HG03469 (cell line): ENCODE data around the gene PROM1.

ENCODE experiments used
- ATAC-seq: cut with Tn5 transposase; IDR thresholded peaks from one replicate; pipeline ENCODE4 v1.9.1; 2021; ENCODE audit warnings: mild to moderate bottlenecking, moderate library complexity, moderate number of reproducible peaks; ENCODE audit not compliant: unreplicated experiment

Gene PROM1

DNA sequence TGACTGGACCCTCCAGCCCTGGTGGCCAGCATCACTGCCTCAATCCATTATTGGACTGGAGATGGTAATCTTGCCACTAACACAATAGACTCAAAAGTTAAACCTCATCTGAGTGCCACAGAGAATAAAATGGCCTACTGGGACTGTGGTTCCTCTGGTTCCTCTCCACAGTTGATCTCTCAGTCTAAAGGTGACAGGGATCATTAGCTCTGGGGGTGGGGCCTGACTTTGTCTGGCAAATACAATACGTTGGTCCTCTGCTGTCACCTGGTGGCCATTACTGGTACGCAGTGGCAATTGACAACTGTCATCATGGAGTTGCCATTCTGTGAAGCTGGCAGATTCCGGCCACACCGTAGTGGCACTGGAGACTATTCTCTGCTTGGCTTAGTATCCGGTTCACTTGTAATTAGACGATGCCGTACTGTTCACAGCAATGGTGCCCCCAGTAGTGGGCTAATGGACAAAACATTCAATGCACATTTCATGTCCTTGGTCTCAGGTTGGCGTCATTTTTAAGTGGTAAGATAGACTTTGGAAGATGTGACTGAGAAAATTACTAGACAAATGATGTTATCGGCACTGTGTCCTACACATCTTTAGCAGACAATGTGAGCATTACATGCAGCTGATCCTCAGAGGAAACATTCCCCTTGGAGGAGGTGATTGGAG is 127.5 kb downstream of the PROM1 start:
- peak; percentile 94 for ATAC-seq

DNA sequence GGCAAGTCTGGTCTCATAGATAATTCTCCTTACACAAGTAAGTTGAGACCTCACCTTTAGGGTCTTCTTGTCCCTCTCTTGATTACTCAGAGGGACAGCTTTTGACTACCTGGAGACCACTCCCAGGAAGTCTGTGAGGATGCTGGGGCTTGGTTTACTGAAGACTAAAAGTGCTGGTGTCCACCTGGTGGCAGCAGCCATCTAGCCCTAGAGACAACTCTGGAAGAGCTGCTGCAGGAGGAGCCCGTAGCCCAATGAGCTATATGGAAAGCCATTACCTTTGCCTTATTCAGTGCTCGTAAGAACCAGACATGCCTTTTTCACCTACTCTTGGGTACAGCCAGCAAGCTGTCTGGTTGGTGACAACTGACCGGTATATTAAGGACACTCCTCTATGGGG is 128.2 kb downstream of the PROM1 start:
- ATAC-seq = no peak

DNA sequence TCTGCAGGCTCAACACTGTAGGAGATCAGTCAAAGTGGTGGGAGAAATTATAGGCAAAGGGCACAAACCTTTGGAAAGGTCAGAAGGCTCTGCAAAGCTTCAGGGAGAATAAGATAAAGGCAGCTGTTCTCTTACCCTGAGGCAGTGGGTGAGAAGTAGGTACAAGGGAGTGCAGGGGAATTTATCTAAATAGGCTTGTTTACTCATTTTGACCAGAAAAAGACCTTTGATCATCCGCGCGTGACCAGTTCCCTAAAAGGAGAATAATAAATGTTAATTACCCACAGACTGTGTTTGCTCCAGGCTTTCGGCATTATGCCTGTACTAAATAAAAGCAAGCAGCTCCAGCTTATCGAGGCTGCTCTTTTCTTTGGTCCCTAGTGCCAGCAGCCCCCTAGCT is 130.2 kb downstream of the PROM1 start:
- no peak for ATAC-seq

DNA sequence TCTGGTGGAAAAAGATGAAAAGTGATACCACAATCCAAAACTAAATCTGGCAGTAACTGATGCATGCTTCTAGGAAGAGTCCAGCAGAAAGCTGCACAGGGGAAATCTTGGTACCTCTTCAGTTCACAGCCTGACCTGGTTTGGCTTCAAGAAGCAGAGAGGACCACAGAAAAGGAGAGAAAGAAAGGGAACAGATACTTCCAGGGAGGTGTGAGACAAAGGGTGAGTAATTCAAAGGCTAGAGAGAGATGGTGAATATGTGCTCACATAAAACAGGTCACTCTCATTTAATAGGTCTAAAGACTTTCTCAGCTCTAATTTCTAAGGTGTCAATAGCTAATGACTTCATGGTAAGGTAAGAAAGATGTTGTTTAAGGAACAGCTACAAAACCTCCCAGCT is 132.0 kb downstream of the PROM1 start:
- no peak for ATAC-seq

DNA sequence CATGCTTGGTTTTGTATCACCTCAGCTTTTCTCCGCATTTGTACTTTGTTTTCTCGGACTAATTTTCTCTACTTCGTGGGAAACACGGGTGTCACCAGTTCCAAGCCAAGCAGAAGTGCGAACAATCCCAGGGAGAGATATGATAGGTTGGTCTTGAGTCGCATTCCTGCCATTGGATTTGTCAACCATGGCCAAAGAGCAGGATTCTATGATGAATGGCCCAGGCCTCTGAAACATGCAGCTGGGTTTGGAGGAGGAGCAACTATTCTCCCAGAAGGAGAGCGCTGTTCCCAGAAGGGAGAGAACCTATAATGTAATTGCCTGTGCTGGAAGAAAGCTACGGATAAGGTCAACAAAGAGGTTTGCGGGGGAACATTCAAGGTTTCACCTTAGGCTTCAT is 135.0 kb downstream of the PROM1 start:
- no peak for ATAC-seq

DNA sequence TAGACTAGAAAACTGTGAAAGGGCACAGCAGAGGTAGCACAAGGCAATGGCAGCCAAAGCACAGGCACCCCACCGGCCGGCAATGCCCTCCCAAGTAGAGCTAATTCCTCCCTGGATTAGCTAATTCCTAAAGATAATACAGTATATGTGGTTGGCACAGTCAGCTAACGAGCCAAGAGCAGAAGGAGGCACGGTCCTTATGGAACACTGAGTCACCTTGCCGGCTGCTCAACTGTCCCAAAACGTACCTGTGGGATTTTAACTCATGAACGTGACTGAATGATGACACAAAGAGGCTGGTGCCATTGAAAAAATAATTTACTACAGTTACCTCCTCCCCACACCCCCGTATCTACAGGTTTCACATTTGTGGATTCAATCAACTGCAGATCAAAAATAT is 136.1 kb downstream of the PROM1 start:
- ATAC-seq = no peak

DNA sequence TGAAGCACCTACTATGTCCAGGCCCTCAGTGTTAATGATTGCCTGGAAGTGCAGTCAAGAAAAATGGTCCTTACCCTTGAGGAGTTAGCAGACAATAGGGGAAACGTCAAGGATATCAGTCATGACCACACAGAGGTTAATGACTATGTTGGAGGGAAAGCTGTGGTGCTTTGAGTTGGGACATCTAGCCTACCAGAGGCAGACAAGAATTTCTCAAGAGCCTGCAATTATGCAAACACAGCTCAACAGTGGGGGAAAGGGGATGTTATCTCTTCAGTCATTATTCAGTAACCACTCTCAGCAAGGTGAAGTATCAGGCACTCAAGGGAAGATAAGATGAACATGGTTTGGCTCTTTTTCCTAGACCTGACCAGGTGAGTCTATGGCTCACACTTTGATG is 138.3 kb downstream of the PROM1 start:
- ATAC-seq = no peak

DNA sequence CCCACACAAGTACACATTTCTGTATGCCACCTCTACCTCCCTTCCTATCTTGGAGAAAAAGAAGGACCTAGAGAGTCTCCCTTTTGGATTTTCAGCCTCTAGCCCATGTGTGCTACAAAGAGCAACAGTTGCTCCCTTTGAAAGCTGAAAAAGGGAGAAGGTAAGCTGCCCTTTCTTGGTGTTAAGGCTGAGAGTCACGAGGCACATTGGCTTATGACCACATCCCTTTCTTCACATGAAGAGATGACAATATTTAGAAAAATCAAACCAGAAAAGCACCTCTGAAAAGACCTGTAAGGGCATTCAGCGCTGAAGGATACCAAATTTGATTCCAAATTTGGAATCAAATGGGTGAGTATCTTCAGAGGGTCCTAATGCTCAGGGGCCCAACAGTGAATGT is 138.9 kb downstream of the PROM1 start:
- no peak for ATAC-seq

DNA sequence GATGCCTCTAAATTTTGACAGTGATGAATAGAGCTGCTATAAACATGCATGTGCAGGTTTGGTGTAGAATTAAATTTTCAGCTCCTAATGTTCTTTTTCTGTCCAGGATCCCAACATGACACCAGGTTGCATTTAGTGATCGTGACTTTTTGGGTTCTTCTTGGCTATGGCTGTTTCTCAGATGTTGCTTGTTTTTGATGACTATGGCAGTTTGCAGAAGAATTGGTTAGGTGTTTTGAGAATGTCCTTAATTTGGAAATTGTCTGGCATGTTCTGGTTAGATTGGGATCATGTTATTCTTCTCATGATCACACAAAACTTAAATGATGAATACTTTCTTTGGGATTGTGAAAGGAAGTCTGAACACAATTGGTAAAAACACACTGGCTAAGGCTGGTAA is 141.5 kb downstream of the PROM1 start:
- ATAC-seq = no peak

DNA sequence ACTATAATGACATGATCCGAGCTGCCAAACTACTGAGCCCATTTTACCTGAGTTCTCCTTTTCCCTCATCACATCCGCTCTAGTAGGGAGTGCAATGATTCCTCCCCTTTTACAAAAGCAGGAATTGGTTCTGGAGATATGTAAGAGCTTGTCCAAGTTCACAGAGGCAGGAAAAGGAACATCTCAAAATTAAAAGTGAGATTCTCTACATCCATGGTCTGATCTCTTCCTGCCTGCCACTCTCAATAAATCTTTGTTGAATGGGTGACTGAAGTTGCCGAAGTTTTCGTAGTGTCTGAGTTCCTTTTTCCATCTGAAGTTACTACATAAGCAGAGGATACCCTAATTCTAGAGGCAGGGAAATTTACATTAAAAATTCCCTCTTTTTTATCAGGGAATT is 145.2 kb downstream of the PROM1 start, which contains the start of gene FGFBP1:
TSS of gene FGFBP1 (minus strand) at position 101 of the 400 bp plus-strand sequence. CDS start 2,108 bp downstream, outside the sequence.
- no peak for ATAC-seq

DNA sequence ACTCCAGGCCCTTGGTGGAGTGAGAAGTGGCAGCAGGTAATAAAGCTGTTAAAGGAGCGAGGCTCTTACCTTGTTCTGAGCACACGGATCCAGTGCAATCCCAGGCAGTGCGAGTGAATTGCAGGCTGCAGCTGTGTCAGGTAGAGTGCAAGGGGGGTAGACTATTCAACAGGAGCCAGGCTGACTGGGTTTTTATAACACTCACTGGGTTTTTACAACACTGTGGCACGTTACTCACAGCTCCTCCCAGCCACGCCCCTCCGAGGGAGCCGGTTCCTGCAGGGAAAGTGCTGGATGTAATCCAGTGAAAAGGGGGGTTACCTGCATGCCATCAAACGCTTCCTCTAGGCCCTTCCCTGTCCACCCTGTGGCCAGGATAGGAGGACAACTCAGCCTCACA is 145.6 kb downstream of the PROM1 start:
- no peak for ATAC-seq

DNA sequence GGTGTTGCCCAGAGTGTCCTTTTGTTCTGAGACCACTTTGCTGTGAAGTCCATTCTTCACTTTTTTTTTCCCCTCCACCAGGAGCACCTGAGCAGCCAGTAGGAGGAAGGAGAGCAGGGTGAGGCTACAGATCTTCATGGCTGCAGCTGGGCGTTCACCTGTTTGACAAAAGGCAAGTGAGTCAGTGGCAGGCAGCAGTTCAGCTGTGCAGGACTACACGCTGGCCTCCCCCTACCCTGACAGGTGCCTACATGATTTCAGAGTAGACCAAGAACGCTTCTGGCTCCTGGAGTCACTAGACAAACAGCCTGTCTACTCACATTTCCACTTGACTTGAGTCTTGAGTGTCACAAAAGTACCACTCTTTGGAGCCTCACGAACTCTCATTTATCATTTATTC is 147.3 kb downstream of the PROM1 start:
- no peak for ATAC-seq

DNA sequence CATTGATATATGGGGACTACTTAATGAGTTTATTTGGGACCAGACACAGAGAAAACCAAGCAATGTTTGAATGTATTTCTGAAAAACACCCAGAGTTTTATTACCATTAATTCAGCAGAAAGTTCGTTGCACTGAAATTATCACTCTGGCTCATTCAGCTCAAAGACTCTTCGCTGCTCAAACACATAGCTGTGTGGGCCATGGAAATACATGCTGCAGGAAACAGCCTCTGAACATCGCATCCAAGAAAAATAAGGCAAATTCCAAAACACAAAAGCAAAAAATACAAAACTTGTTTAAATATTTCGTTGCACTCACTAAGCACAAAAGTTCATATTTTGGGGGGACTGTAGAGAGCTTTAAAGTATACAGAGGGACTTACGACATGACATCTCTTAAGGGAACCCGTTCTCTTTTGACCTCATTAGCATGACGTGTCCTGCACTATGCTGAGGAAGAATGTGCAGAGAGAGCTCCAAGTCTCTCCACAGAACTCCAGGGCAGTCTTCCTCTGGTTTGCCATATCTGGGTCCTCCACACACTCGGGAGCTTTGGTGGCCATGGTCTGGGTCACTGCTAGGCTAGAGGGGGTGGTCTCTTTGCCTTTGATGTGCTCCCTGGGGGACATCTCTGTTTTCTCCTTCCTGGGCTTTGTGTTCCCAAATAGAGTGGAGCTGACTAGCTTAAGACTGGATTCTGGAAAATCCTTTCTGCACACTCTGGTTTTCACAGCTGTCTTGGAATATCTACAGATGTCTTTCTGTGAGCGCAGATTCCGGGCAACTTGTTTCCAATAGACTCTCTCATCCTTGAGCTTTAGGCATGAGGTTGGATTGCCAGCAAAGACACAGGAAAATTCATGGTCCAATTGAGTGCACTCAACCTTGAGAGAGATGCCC is 148.1 kb downstream of the PROM1 start:
- no peak for ATAC-seq

DNA sequence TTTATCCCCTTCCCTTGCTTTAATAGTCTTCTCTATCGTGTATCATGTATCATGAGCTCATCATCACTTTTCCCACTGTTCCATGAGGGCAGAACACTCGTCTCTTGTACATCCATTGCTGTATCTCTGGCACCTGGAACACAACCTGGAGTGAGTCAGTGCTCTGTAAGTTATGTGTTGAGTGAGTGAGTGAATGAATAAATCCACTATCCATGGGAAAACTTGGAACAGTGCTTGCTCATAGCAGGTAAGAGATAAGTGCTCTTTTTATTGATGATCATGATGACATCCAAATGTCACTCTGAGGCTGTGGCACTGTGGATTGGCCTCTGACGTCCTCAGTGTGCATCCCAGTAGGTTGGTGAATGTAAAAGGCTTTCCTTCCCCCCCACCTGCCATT is 149.6 kb downstream of the PROM1 start:
- no peak for ATAC-seq

DNA sequence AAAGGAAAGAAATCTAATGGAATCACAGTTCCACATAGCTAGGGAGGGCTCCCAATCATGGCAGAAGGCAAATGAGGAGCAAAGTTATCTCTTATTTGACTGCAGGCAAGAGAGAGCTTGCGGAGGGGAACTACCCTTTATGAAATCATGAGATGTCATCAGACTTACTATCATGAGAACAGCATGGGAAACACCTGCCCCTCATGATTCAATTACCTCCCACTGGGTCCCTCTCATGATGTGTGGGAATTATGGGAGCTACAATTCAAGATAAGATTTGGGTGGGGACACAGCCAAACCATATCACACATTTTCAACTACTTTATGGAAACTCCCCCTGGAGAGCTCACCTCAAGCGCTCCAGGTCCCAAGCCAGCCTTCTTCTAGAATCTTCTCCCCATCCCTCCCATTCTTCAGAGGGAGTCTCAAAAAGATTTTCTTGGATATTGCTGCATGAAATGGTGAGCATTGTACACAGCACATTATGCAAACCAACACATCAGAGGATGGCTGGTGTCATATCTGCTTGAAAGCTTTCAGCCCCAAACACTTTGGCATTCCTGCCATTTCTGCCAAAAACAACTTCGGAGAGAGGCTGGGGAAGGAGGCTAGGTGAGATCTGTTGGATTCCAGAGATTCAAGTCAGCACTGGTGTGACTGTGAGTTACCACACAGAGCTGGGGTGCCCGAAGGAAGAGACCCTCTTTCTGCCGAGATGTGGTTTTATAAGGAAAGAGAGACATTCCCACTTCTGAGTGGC is 152.2 kb downstream of the PROM1 start:
- no peak for ATAC-seq

DNA sequence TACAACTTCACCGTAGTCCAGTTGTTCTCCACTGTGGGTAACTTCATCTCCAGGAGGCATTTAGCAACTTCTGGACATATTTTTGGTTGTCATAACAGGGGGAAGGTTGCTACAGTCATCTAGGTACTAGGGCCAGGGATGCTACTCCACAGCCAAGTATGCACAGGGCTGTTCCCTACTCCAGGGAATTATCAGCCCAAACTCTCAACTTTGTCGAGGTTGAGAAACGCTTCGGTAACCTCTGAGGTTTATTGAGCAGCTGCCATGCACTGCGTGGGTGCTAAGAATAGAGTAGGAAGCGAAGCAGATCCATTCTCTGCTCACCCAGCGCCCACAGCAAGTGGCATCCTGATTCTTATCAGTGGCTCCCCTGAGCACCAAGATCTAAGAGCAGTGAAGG is 153.5 kb downstream of the PROM1 start:
- no peak for ATAC-seq

DNA sequence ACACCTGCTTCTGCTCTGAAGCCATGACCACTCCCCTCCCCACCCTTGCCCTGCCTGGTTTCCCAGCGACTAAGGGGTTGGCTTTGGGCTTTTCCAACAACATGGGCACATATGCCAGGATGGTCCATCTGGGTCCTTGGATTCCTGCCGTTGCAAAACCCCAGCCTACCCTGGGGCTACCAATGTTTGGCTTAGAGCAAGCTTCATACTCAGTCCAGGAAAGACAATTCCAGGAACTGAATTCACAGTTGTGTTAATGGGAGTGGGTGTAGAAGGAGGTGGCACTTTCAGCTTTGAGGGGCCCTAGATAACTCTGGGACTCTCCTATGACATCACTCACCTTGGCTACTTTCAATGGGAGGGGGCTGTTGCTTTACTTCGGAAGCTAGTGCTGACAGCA is 154.3 kb downstream of the PROM1 start:
- no peak for ATAC-seq

DNA sequence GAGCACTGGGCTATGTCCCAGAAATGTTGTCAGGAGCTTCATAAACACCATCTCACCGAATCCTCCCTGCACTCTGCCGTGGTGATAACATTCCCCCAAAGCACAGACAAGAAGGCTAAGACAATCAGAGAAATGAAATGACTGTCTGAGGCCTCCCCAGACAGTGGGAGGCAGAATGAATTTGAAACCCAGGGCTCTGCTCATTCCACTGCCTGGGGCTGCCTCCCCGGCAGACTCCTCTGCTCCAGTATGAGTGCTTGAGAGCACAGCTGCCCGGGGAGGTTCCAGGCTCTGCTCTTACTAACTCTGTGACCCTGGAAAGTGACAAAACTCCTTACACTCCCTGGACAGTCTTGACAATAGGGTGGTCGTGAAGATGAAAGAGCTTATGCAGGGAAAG is 154.9 kb downstream of the PROM1 start:
- no peak for ATAC-seq

DNA sequence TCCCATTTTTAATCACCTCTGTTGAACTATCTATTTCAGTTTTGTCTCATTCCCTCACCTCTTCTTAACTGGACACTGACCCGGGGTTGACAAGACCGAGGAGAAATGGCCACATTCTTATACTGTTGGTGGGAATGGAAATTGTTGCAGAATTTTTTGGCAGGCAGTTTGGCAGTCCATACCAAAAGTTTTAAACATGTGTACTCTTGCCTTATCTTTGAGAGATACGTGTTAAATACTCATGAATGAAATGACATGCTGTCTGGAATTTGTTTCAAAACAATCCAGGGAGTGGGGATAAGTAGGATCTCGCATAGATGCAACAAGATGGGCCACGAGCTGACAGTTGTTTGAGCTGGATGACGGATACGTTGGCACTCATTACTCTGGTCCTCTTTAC is 157.3 kb downstream of the PROM1 start:
- ATAC-seq = no peak

DNA sequence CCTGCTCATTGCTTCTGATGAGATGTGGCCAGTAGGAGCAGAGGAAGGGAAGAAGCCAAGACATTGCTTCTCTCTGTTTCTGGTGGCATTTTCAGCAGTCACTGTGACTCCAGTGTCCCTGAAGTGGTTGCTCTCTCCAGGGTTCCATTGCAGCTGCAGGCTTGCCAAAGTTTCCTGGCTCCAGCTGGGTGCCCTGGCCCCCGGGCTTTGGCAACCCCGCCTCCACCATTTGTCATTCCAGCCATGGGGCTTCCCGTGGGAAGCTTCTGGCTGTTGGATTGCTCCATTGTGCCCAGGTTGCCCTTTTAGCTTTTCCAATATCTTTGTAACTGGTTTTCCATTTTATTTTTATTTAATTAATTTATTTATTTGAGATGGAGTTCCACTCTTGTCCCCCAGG is 158.0 kb downstream of the PROM1 start:
- no peak for ATAC-seq

DNA sequence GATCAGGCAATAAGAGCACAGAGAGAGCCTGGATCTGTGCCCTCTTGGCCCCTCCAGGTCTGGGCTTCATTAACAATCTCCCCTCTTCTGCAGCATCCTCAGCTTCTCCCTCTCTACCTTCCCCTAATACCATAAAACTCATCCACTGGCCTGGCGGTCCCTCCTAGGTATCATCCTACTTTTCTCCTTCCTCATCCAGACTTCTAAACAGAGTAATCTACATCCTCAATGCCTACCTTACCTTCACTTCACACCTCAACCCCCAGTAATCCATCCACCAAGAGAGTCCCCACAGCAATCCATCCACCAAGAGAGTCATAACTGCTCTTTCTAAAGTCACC is 162.3 kb downstream of the PROM1 start:
- ATAC-seq = no peak
